ENCODE measurements around the gene KPNB1.
A peak's percentile ranks its signal among the peaks of the same experiment; 100 is the strongest.

The KPNB1 gene

GRCh38 chr17:47636273-47637030 lies 13.3 kb upstream of the KPNB1 start:
- DNase-seq (ENCODE audit: low read depth): no peak

GRCh38 chr17:47638903-47639302 lies 10.8 kb upstream of the KPNB1 start:
- DNase-seq (ENCODE audit: low read depth): no peak

- no peak for DNase-seq (ENCODE audit: low read depth)
Observed at GRCh38 chr17:47640076-47640475, 9.6 kb upstream of the KPNB1 start.

- DNase-seq (ENCODE audit: low read depth): no peak
Observed at GRCh38 chr17:47641202-47641601, 8.5 kb upstream of the KPNB1 start.

GRCh38 chr17:47643116-47643515 lies 6.6 kb upstream of the KPNB1 start:
- no peak for DNase-seq (ENCODE audit: low read depth)

GRCh38 chr17:47644324-47644723 lies 5.4 kb upstream of the KPNB1 start:
- no peak for DNase-seq (ENCODE audit: low read depth)

GRCh38 chr17:47649972-47650524 lies 329 bp downstream of the KPNB1 start:
- peak; percentile 20 for DNase-seq (ENCODE audit: low read depth)

GRCh38 chr17:47650525-47651522 lies 1.1 kb downstream of the KPNB1 start:
- DNase-seq (ENCODE audit: low read depth): peak; percentile 82

- DNase-seq (ENCODE audit: low read depth): no peak
Observed at GRCh38 chr17:47651704-47652103, 2.0 kb downstream of the KPNB1 start.

GRCh38 chr17:47652570-47652969 lies 2.9 kb downstream of the KPNB1 start:
- DNase-seq (ENCODE audit: low read depth): no peak

- no peak for DNase-seq (ENCODE audit: low read depth)
Observed at GRCh38 chr17:47653442-47653841, 3.7 kb downstream of the KPNB1 start.

GRCh38 chr17:47654991-47655390 lies 5.3 kb downstream of the KPNB1 start:
- DNase-seq (ENCODE audit: low read depth): no peak

- no peak for DNase-seq (ENCODE audit: low read depth)
Observed at GRCh38 chr17:47660064-47660492, 10.4 kb downstream of the KPNB1 start.

GRCh38 chr17:47663912-47664623 lies 14.3 kb downstream of the KPNB1 start:
- peak; percentile 40 for DNase-seq (ENCODE audit: low read depth)

- DNase-seq (ENCODE audit: low read depth): no peak
Observed at GRCh38 chr17:47664624-47664941, 14.9 kb downstream of the KPNB1 start.

- DNase-seq (ENCODE audit: low read depth): no peak
Observed at GRCh38 chr17:47665655-47666054, 15.9 kb downstream of the KPNB1 start.

GRCh38 chr17:47669081-47669480 lies 19.4 kb downstream of the KPNB1 start:
- DNase-seq (ENCODE audit: low read depth): no peak

- no peak for DNase-seq (ENCODE audit: low read depth)
Observed at GRCh38 chr17:47670064-47670463, 20.3 kb downstream of the KPNB1 start.

- no peak for DNase-seq (ENCODE audit: low read depth)
Observed at GRCh38 chr17:47674499-47674898, 24.8 kb downstream of the KPNB1 start.

- no peak for DNase-seq (ENCODE audit: low read depth)
Observed at GRCh38 chr17:47675380-47676198, 25.9 kb downstream of the KPNB1 start.

- DNase-seq (ENCODE audit: low read depth): no peak
Observed at GRCh38 chr17:47676199-47676472, 26.4 kb downstream of the KPNB1 start.

Data from stimulated activated CD8-positive, alpha-beta memory T cell treated with anti-CD3 and anti-CD28 coated beads, Interleukin-12 subunit alpha, Interleukin-12 subunit beta, amount 100 ng/mL, for 1 hour (primary cell).